ENCODE results near the gene BLOC1S6. TPM values are rescaled to one million over a fixed set of nuclear protein-coding genes. Genes with fewer than 3 reads are reported as not detected.

The BLOC1S6 gene
- total and polyA plus RNA-seq, 9 of the 15 experiments (the other 6 are each of a cell fraction or from before 2014, with no cell fraction given): 18.2 to 72.4 (median 38.4) TPM

DNA sequence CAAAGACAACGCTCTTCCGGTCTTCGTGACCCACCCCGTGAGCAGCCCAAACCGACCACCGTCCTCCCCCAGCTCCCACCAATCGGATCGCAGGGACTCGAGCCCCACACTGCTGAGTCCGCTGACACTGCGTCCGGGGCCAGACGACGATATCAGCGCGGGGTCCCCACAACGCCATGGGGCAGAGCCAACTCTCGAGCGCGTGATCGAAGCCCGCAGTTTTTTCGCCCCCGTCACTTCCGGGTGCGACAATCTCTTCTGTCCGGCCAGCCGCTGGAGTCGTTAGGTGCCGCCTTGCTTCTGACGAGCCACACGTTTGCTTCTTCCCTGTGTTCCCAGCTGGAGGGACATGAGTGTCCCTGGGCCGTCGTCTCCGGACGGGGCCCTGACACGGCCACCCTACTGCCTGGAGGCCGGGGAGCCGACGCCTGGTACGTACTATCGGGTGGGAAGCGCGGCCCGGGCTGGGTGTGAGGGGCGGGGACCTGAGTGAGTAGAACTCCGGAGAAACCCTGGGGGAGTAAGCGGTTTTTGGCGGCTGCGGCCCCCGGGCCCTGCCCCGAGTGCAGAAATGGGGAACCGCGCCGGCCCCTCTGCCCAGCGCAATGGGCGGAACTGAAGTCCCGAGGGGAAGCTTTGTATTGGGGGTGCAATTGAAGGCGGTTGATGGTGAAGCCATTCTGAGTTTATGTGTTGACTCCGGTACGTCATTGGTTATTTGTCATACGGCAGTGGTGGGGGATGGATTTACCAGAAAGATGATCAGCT is at the start of gene BLOC1S6 (continued):
- TF ChIP-seq, protein P1, sequence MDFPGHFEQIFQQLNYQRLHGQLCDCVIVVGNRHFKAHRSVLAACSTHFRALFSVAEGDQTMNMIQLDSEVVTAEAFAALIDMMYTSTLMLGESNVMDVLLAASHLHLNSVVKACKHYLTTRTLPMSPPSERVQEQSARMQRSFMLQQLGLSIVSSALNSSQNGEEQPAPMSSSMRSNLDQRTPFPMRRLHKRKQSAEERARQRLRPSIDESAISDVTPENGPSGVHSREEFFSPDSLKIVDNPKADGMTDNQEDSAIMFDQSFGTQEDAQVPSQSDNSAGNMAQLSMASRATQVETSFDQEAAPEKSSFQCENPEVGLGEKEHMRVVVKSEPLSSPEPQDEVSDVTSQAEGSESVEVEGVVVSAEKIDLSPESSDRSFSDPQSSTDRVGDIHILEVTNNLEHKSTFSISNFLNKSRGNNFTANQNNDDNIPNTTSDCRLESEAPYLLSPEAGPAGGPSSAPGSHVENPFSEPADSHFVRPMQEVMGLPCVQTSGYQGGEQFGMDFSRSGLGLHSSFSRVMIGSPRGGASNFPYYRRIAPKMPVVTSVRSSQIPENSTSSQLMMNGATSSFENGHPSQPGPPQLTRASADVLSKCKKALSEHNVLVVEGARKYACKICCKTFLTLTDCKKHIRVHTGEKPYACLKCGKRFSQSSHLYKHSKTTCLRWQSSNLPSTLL (IDR thresholded peaks at IDR 0.05): no peak
- TF ChIP-seq PRMT5 (CRISPR knock-in tag; IDR thresholded peaks at IDR 0.05) (no peak), CXXC5 (CRISPR knock-in tag; IDR thresholded peaks at IDR 0.05) (peak; percentile 95), BRCA1 (IDR thresholded peaks at IDR 0.05) (no peak), BRCA1 (CRISPR knock-in tag; IDR thresholded peaks at IDR 0.05) (peak; percentile 86; the same call in 1 of the 2 replicates), PTBP1 (IDR thresholded peaks at IDR 0.05; ENCODE audit: low read depth, low read length) (0 out of 2 replicates have a peak, but pooled peaks have one; percentile 22), ZNF217 (CRISPR knock-in tag; IDR thresholded peaks at IDR 0.05) (no peak), ZNF551 (CRISPR knock-in tag; IDR thresholded peaks at IDR 0.05) (no peak), TEAD1 (CRISPR knock-in tag; IDR thresholded peaks at IDR 0.05) (peak in 1 of 2 experiments; percentile 81; a peak in 2 of 4 replicates), ZKSCAN3 (CRISPR knock-in tag; IDR thresholded peaks at IDR 0.05) (no peak), ILK (tag; IDR thresholded peaks at IDR 0.05; ENCODE audit: borderline replicate concordance, low read depth) (no peak), WHSC1 (IDR thresholded peaks at IDR 0.05; ENCODE audit: low read length) (no peak), KDM2B (CRISPR knock-in tag; IDR thresholded peaks at IDR 0.05) (no peak), ZNF280A (IDR thresholded peaks at IDR 0.05; ENCODE audit: low read depth, partially characterized antibody) (no peak), TFAP4 (CRISPR knock-in tag; IDR thresholded peaks at IDR 0.05; ENCODE audit: borderline replicate concordance) (peak; percentile 98), DEAF1 (CRISPR knock-in tag; IDR thresholded peaks at IDR 0.05) (no peak), HNRNPLL (IDR thresholded peaks at IDR 0.05; ENCODE audit: low read depth, low read length, poor library complexity, severe bottlenecking) (peak; percentile 75), NR1H2 (CRISPR knock-in tag; IDR thresholded peaks at IDR 0.05) (no peak), HDAC3 (IDR thresholded peaks at IDR 0.05; ENCODE audit: borderline replicate concordance, partially characterized antibody) (no peak)
- TF ChIP-seq, protein P2, sequence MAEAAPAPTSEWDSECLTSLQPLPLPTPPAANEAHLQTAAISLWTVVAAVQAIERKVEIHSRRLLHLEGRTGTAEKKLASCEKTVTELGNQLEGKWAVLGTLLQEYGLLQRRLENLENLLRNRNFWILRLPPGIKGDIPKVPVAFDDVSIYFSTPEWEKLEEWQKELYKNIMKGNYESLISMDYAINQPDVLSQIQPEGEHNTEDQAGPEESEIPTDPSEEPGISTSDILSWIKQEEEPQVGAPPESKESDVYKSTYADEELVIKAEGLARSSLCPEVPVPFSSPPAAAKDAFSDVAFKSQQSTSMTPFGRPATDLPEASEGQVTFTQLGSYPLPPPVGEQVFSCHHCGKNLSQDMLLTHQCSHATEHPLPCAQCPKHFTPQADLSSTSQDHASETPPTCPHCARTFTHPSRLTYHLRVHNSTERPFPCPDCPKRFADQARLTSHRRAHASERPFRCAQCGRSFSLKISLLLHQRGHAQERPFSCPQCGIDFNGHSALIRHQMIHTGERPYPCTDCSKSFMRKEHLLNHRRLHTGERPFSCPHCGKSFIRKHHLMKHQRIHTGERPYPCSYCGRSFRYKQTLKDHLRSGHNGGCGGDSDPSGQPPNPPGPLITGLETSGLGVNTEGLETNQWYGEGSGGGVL (CRISPR knock-in tag; IDR thresholded peaks at IDR 0.05): no peak

Measured in K562 (cell line).